Endothelial cell (in vitro differentiated cells): ENCODE results near the gene INPP4A. TPM values are rescaled to one million over a fixed set of nuclear protein-coding genes. Genes with fewer than 3 reads are reported as not detected.
"Not testable (repeated sequence)": the region's sequence is repeated elsewhere in the genome, so short reads cannot be mapped to it uniquely, and the experiment has no call there.

Experiments used
- DNase-seq: peaks from one replicate; pipeline ENCODE4 v3.0.0; 2021; ENCODE audit warnings: low spot score
- H3K27ac Mint-ChIP-seq: one replicate; pipeline ENCODE4 v1.8.0; 2021; ENCODE audit warnings: mixed read lengths, inconsistent platforms; ENCODE audit not compliant: unreplicated experiment
- H3K27me3 Mint-ChIP-seq: one replicate; pipeline ENCODE4 v1.8.0; 2021; ENCODE audit warnings: mild to moderate bottlenecking, moderate library complexity, mixed read lengths, inconsistent platforms; ENCODE audit not compliant: unreplicated experiment
- H3K36me3 Mint-ChIP-seq: one replicate; pipeline ENCODE4 v1.8.0; 2021; ENCODE audit warnings: mild to moderate bottlenecking, low read depth, mixed read lengths, inconsistent platforms; ENCODE audit not compliant: unreplicated experiment
- H3K4me1 Mint-ChIP-seq: one replicate; pipeline ENCODE4 v1.8.0; 2021; ENCODE audit warnings: mild to moderate bottlenecking, mixed read lengths, inconsistent platforms; ENCODE audit not compliant: unreplicated experiment
- H3K4me3 Mint-ChIP-seq: one replicate; pipeline ENCODE4 v1.8.0; 2021; ENCODE audit warnings: mild to moderate bottlenecking, mixed read lengths, inconsistent platforms; ENCODE audit not compliant: unreplicated experiment
- H3K9me3 Mint-ChIP-seq: one replicate; pipeline ENCODE4 v1.8.0; 2021; ENCODE audit warnings: mixed read lengths, inconsistent platforms; ENCODE audit not compliant: unreplicated experiment
- total RNA-seq: library from RNA; stranded (reverse); fragmentation: NEBNext Ultra II Directional; extraction: Animal tissue kit (Norgen Biotek cat#: 25700); gene quantifications from one replicate; pipeline ENCODE4 v1.2.1, GENCODE V29; 2021; ENCODE audit not compliant: unreplicated experiment
- TF ChIP-seq, protein P1 (sequence below): fragments of 200-600 bp; sonication (generic); IDR thresholded peaks from one replicate; pipeline ENCODE4 v1.5.0; 2021; ENCODE audit warnings: antibody characterized with exemption; ENCODE audit not compliant: unreplicated experiment

INPP4A gene
- total RNA-seq, 1 donor from 2014 or later = 26.8 TPM

- Mint-ChIP-seq H3K4me3 (no peak overlapping the region), H3K27ac (no peak overlapping the region), H3K4me1 (no peaks in the 10 kb centered on the region), H3K9me3 (peaks cover 7% of the 10 kb centered on the region), H3K36me3 (peaks cover 5% of the 10 kb centered on the region), H3K27me3 (no peaks in the 10 kb centered on the region)
- no peak for DNase-seq
- TF ChIP-seq, protein P1, sequence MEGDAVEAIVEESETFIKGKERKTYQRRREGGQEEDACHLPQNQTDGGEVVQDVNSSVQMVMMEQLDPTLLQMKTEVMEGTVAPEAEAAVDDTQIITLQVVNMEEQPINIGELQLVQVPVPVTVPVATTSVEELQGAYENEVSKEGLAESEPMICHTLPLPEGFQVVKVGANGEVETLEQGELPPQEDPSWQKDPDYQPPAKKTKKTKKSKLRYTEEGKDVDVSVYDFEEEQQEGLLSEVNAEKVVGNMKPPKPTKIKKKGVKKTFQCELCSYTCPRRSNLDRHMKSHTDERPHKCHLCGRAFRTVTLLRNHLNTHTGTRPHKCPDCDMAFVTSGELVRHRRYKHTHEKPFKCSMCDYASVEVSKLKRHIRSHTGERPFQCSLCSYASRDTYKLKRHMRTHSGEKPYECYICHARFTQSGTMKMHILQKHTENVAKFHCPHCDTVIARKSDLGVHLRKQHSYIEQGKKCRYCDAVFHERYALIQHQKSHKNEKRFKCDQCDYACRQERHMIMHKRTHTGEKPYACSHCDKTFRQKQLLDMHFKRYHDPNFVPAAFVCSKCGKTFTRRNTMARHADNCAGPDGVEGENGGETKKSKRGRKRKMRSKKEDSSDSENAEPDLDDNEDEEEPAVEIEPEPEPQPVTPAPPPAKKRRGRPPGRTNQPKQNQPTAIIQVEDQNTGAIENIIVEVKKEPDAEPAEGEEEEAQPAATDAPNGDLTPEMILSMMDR = no peak
Measured at GRCh38 chr2:98432145-98432544, 12.5 kb upstream of the INPP4A start.

DNA sequence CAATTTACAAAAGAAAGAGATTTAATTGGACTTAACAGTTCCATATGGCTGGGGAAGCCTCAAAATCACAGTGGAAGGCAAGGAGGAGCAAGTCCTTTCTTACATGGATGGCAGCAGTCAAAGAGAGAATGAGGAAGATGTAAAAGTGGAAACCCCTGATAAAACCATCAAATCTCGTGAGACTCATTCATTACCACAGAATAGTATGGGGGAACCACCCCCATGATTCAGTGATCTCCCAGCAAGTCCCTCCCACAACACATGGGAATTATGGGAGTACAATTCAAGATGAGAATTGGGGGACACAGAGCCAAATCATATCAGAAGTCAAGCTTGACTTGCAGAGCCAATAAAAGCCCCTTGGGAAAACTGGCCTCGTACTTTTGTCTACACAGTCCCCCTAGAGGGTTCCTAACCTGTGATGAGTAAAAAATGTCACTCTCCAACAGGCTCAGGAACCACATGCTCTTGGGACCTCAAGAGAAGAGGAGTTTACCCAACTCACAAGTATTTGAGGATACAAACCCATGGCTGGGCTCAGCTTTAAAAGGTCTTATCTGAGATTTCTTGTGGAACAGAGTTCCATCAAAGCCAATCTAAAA lies 11.2 kb upstream of the INPP4A start:
- Mint-ChIP-seq H3K4me3 (no peak overlapping the region), H3K36me3 (peaks cover 5% of the 10 kb centered on the region), H3K9me3 (peaks cover 7% of the 10 kb centered on the region), H3K27ac (no peak overlapping the region), H3K27me3 (no peaks in the 10 kb centered on the region), H3K4me1 (no peaks in the 10 kb centered on the region)
- no peak for DNase-seq
- TF ChIP-seq, protein P1 = no peak

GRCh38 chr2:98434492-98434891 lies 10.2 kb upstream of the INPP4A start:
- peaks cover 5% of the 10 kb centered on the region for H3K36me3 Mint-ChIP-seq
- peaks cover 7% of the 10 kb centered on the region for H3K9me3 Mint-ChIP-seq

GRCh38 chr2:98435670-98436069 lies 9.0 kb upstream of the INPP4A start:
- not testable (repeated sequence) for H3K9me3 Mint-ChIP-seq, H3K27ac Mint-ChIP-seq, DNase-seq, H3K27me3 Mint-ChIP-seq, H3K4me1 Mint-ChIP-seq, H3K36me3 Mint-ChIP-seq
- H3K4me3 Mint-ChIP-seq = peak overlapping the region; percentile 6

More at GRCh38 chr2:98434492-98434891, 10.2 kb upstream of the INPP4A start:
- Mint-ChIP-seq H3K27ac (no peak overlapping the region), H3K27me3 (no peaks in the 10 kb centered on the region), H3K4me3 (no peak overlapping the region), H3K4me1 (no peaks in the 10 kb centered on the region)
- TF ChIP-seq, protein P1 = no peak
- no peak for DNase-seq

GRCh38 chr2:98436734-98437133 lies 7.9 kb upstream of the INPP4A start:
- peaks cover 5% of the 10 kb centered on the region for H3K36me3 Mint-ChIP-seq
- no peak overlapping the region for H3K27ac Mint-ChIP-seq
- no peak overlapping the region for H3K4me3 Mint-ChIP-seq
- no peaks in the 10 kb centered on the region for H3K27me3 Mint-ChIP-seq
- no peaks in the 10 kb centered on the region for H3K4me1 Mint-ChIP-seq
- TF ChIP-seq, protein P1 = no peak
- DNase-seq = no peak
- no peaks in the 10 kb centered on the region for H3K9me3 Mint-ChIP-seq
